K562 (cell line): ENCODE data around the gene C15orf61.

Experiments used
- CHD1 ChIP-seq: fragments of 200-600 bp; sonication (generic); IDR thresholded peaks from one replicate; pipeline ENCODE4 v1.6.1; 2012; ENCODE audit warnings: mild to moderate bottlenecking, moderate library complexity, low read length, inconsistent platforms
- CTCF ChIP-seq, 3 experiments: IDR thresholded peaks in 2 of 3; conservative IDR thresholded peaks in 1 of 3; 2 replicates each; pipeline ENCODE4 v1.5.1; 2011 to 2012; ENCODE audit warnings: low read length in 3 of 3, mild to moderate bottlenecking in 3 of 3, control low read depth in 2 of 3, improper control_type of control experiment in 1 of 3, inconsistent platforms in 1 of 3, low read depth in 1 of 3, mixed read lengths in 1 of 3, moderate library complexity in 1 of 3; ENCODE audit not compliant: insufficient read depth in 2 of 3
- FOSL1 ChIP-seq: fragments of 200-800 bp; sonication (Bioruptor generic); conservative IDR thresholded peaks from 2 replicates; pipeline ENCODE4 v1.6.1; 2016; ENCODE audit warnings: missing genetic modification characterization, missing compliant biosample characterization
- SNIP1 ChIP-seq: fragments of 450-650 bp; IDR thresholded peaks from 2 replicates; pipeline ENCODE4 v1.7.1; 2017; ENCODE audit warnings: low read depth, mild to moderate bottlenecking
- TBL1XR1 ChIP-seq, 2 experiments: IDR thresholded peaks; 2 replicates each; pipeline ENCODE4 v1.6.1; 2012; ENCODE audit warnings: improper control_type of control experiment in 2 of 2, low read length in 2 of 2, mild to moderate bottlenecking in 1 of 2

DNA sequence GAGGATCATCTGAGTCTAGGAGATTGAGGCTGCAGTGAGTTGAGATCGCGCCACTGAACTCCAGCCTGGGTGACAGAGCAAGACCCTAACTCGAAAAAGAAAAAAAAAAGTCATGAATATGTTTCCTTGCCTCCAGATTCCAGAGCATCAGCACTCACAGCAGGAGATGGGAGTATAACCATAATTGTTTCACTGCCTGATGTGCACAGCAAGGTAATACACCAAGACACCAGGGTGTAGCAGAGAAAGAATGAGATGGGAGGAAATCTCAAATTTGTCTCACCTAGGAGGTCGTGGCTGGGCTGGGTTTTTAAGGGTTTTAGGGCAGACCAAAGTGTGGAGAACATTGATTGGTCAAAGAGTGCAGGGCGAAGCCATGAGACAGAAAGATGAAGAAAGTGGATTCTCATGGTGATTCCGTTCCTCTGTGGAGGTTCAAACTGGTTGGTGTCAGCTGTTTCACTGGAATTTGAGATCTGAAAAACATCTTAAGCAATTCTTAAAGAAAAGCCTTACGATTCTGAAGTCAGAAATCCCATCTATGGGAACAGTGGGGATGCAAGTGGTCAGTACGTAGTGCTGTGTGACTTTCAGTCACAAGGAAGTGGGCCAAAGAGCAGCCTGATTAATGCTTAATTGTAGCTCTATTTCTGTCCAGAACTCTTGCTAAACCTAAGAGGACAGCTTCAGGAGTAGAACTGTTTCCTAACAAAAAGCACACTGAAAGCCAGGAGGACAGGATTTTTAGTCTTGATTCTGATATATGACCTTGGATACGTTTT, 7.8 kb upstream of the C15orf61 start:
- TF ChIP-seq TBL1XR1 (IDR thresholded peaks at IDR 0.05; ENCODE audit: low read length in 2 of 2) (no peak), SNIP1 (no peak), CHD1 (no peak), CTCF (IDR thresholded peaks at IDR 0.05 in 2 of 3, conservative IDR thresholded peaks at IDR 0.05 in 1 of 3; ENCODE audit: insufficient read depth in 2 of 3, low read depth in 1 of 3, low read length in 3 of 3) (no peak), FOSL1 (tag) (no peak)
